ENCODE results near the gene CTTN.

CTTN gene

DNA sequence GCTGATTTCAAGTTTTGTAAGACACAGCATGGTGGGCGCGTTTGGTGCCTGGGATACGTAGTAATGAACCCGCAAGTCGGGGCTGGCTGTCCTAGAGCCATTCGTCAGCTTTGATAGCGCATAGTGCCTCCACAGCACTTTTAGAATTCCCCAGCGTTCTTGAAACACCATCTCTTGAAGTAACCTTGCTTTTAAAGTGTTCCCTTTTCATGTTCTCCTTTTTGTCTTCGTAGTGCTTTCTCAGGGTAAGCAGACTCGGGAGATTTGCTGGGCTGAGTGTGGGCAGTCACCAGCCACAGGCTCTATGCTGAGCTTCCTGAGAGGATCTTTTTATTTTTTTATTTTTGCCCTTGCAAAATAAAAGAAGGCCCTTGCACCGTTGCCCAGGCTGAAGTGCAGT, 39.6 kb upstream of the CTTN start:
- no peak overlapping the region for H3K27ac ChIP-seq
- H4K20me1 ChIP-seq (ENCODE audit: insufficient read depth), result no peaks in the 10 kb centered on the region
- no peak overlapping the region for H3K9ac ChIP-seq
- no peak overlapping the region for H3K4me2 ChIP-seq
- H3K36me3 ChIP-seq (ENCODE audit: insufficient read depth), result 0 out of 2 replicates have a peak, but pooled peaks cover 4% of the 10 kb centered on the region
- H3K79me2 ChIP-seq (ENCODE audit: insufficient read depth, low read depth), result no peaks in the 10 kb centered on the region
- no peak overlapping the region for H2AFZ ChIP-seq (ENCODE audit: low read depth)
- H3K4me3 ChIP-seq (IDR thresholded peaks at IDR 0.05; ENCODE audit: insufficient read depth, low read depth, low read length), result no peak overlapping the region
- no peaks in the 10 kb centered on the region for H3K27me3 ChIP-seq (ENCODE audit: insufficient read depth, low read depth)
- TF ChIP-seq, protein P1, sequence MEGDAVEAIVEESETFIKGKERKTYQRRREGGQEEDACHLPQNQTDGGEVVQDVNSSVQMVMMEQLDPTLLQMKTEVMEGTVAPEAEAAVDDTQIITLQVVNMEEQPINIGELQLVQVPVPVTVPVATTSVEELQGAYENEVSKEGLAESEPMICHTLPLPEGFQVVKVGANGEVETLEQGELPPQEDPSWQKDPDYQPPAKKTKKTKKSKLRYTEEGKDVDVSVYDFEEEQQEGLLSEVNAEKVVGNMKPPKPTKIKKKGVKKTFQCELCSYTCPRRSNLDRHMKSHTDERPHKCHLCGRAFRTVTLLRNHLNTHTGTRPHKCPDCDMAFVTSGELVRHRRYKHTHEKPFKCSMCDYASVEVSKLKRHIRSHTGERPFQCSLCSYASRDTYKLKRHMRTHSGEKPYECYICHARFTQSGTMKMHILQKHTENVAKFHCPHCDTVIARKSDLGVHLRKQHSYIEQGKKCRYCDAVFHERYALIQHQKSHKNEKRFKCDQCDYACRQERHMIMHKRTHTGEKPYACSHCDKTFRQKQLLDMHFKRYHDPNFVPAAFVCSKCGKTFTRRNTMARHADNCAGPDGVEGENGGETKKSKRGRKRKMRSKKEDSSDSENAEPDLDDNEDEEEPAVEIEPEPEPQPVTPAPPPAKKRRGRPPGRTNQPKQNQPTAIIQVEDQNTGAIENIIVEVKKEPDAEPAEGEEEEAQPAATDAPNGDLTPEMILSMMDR (conservative IDR thresholded peaks at IDR 0.05; ENCODE audit: low read depth, low read length), result no peak
- no peaks in the 10 kb centered on the region for H3K4me1 ChIP-seq (ENCODE audit: low read depth, poor library complexity, severe bottlenecking)

DNA sequence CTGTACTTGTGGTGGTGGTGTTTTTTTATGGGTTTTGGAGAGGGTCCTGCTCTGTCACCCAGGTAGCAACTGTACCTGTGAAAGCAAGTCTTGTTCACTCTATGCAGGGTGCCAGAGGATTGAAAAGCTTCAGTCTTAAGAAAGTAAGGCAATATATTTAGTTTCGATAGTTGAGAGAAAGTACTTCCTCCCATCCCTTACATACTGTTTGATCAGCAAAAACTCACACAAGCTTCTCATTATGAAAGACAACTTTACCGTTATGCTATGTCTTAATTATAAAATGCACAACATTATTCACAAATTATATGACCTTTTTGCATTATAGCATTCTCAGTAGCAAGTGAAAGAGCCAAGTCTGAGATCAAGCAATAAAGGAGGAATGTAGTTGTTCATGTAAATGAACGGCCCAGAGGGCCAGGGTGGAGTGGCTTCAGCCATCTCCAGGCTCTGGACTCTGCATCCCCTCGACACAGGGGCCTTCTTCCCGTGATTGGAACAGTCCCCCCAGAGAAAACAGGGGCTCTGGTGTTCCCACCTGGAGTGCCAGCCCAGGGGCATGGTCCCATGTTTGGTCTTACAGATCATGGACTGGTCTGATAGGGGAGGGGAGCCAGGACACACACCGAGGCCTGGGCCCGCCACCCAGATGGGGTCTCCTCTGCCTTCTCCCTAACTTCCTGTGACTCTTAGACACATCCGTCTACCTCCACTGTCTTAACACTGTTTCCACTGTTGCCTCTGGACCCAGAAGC, 38.7 kb upstream of the CTTN start:
- H3K4me3 ChIP-seq (IDR thresholded peaks at IDR 0.05; ENCODE audit: insufficient read depth, low read depth, low read length), result no peak overlapping the region
- TF ChIP-seq, protein P1 (conservative IDR thresholded peaks at IDR 0.05; ENCODE audit: low read depth, low read length), result no peak
- H3K36me3 ChIP-seq (ENCODE audit: insufficient read depth), result 0 out of 2 replicates have a peak, but pooled peaks cover 4% of the 10 kb centered on the region
- no peak overlapping the region for H2AFZ ChIP-seq (ENCODE audit: low read depth)
- no peak overlapping the region for H3K4me2 ChIP-seq
- no peaks in the 10 kb centered on the region for H3K27me3 ChIP-seq (ENCODE audit: insufficient read depth, low read depth)
- H3K27ac ChIP-seq, result no peak overlapping the region
- no peak overlapping the region for H3K9ac ChIP-seq
- no peaks in the 10 kb centered on the region for H4K20me1 ChIP-seq (ENCODE audit: insufficient read depth)
- H3K4me1 ChIP-seq (ENCODE audit: low read depth, poor library complexity, severe bottlenecking), result no peaks in the 10 kb centered on the region
- H3K79me2 ChIP-seq (ENCODE audit: insufficient read depth, low read depth), result no peaks in the 10 kb centered on the region

- TF ChIP-seq, protein P1 (conservative IDR thresholded peaks at IDR 0.05; ENCODE audit: low read depth, low read length), result no peak
- no peak overlapping the region for H3K4me2 ChIP-seq
- 0 out of 2 replicates have a peak, but pooled peaks cover 4% of the 10 kb centered on the region for H3K36me3 ChIP-seq (ENCODE audit: insufficient read depth)
Observed at GRCh38 chr11:70360211-70360610, 38.1 kb upstream of the CTTN start.

GRCh38 chr11:70364178-70364577, 34.2 kb upstream of the CTTN start:
- H3K27ac ChIP-seq, result no peak overlapping the region
- H3K79me2 ChIP-seq (ENCODE audit: insufficient read depth, low read depth), result no peaks in the 10 kb centered on the region
- no peak overlapping the region for H3K9ac ChIP-seq
- TF ChIP-seq, protein P1 (conservative IDR thresholded peaks at IDR 0.05; ENCODE audit: low read depth, low read length), result no peak
- H2AFZ ChIP-seq (ENCODE audit: low read depth), result no peak overlapping the region
- H4K20me1 ChIP-seq (ENCODE audit: insufficient read depth), result no peaks in the 10 kb centered on the region
- no peaks in the 10 kb centered on the region for H3K4me1 ChIP-seq (ENCODE audit: low read depth, poor library complexity, severe bottlenecking)
- H3K27me3 ChIP-seq (ENCODE audit: insufficient read depth, low read depth), result no peaks in the 10 kb centered on the region
- no peak overlapping the region for H3K4me2 ChIP-seq
- H3K4me3 ChIP-seq (IDR thresholded peaks at IDR 0.05; ENCODE audit: insufficient read depth, low read depth, low read length), result no peak overlapping the region
- H3K36me3 ChIP-seq (ENCODE audit: insufficient read depth), result no peaks in the 10 kb centered on the region

More at GRCh38 chr11:70360211-70360610, 38.1 kb upstream of the CTTN start:
- H2AFZ ChIP-seq (ENCODE audit: low read depth), result no peak overlapping the region
- no peaks in the 10 kb centered on the region for H3K27me3 ChIP-seq (ENCODE audit: insufficient read depth, low read depth)
- H3K79me2 ChIP-seq (ENCODE audit: insufficient read depth, low read depth), result no peaks in the 10 kb centered on the region
- H3K27ac ChIP-seq, result no peak overlapping the region
- H3K9ac ChIP-seq, result no peak overlapping the region
- H3K4me1 ChIP-seq (ENCODE audit: low read depth, poor library complexity, severe bottlenecking), result no peaks in the 10 kb centered on the region
- no peaks in the 10 kb centered on the region for H4K20me1 ChIP-seq (ENCODE audit: insufficient read depth)
- H3K4me3 ChIP-seq (IDR thresholded peaks at IDR 0.05; ENCODE audit: insufficient read depth, low read depth, low read length), result no peak overlapping the region
